HG03060 (cell line): Measurements from ENCODE around the gene TCF15.

Experiments used
- ATAC-seq: cut with Tn5 transposase; IDR thresholded peaks from one replicate; pipeline ENCODE4 v1.9.1; 2021; ENCODE audit warnings: low read depth, moderate number of reproducible peaks; ENCODE audit not compliant: unreplicated experiment

Gene TCF15

DNA sequence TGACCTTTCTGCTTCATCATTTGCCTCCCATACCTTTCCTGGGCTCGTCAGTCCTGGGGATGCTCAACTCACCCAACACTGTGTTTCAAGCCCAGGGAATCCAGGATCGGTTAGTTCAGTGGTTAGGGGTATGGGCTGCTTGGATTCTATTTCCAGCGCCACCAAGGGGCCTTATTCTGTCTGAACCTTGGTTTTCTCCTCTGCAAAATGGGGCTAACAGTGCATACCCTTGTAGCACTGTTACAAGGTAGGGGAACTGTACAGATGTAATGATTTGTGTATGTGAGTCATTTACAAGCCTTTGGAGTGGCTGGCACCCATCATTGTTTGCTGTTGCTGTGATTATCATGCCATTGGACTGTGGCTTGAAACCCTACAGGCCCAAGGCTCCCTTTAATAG, 52.0 kb downstream of the TCF15 start:
- ATAC-seq = no peak

DNA sequence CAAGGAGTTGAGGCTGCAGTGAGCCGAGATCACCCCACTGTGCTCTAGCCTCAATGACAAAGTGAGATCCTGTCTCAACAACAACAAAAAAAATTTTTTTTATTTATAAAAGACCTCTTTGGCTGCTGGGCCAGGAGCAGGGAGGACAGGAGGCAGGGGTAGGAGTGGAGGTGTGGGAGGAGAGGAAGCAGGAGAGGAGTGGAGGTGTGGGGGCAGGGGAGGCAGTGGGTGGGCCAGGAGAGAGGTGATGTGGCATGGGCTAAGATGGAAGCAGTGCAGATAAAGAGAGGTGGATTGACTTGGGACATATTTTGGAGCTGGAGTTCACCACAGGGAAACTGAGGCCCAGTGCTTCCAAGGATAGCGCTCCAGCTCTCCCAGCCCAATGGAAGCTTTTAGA, 53.1 kb downstream of the TCF15 start:
- ATAC-seq = no peak

DNA sequence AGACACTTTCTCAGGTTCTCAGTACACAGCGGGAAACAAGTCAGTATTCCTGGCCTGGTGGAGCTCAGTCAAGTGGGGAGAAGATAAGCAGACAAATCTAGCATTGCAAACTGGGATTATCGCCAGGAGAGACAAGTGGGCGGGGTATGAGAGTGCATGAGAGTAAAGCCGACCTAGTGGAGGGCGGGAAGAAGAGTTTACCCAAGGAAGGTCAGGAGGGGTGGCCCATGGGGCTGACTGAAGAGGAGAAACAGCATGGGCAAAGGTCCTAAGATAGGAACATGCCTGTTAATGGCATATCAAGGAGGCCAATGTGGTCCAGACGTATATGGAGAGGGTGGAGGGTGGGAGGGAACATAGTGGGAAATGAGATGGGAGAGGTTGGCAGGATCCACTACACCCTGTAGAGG, 54.1 kb downstream of the TCF15 start:
- no peak for ATAC-seq
